GM18867 (cell line): ENCODE data around the gene ZFYVE28.
"Not testable (repeated sequence)": the region's sequence is repeated elsewhere in the genome, so short reads cannot be mapped to it uniquely, and the experiment has no call there.

Experiments
- ATAC-seq: cut with Tn5 transposase; IDR thresholded peaks from one replicate; pipeline ENCODE4 v1.9.1; 2021; ENCODE audit warnings: mild to moderate bottlenecking, moderate library complexity; ENCODE audit not compliant: unreplicated experiment

ZFYVE28 gene

GRCh38 chr4:2446656-2447564 is 28.5 kb upstream of the ZFYVE28 start:
- no peak for ATAC-seq

GRCh38 chr4:2445571-2445970 is 27.1 kb upstream of the ZFYVE28 start:
- ATAC-seq, result no peak

- ATAC-seq, result no peak
These were observed 26.7 kb upstream of the ZFYVE28 start for GRCh38 chr4:2445130-2445529.

- ATAC-seq, result no peak
These were observed 25.7 kb upstream of the ZFYVE28 start for GRCh38 chr4:2443956-2444740.

- no peak for ATAC-seq
These were observed 24.8 kb upstream of the ZFYVE28 start for GRCh38 chr4:2443061-2443730.

- ATAC-seq, result no peak
These were observed 23.9 kb upstream of the ZFYVE28 start for GRCh38 chr4:2442175-2442993.

GRCh38 chr4:2441393-2442174 is 23.1 kb upstream of the ZFYVE28 start:
- ATAC-seq, result peak; percentile 67

GRCh38 chr4:2438822-2439718 is 20.6 kb upstream of the ZFYVE28 start:
- ATAC-seq, result no peak

- ATAC-seq, result no peak
These were observed 19.2 kb upstream of the ZFYVE28 start for GRCh38 chr4:2437475-2438215.

- ATAC-seq, result no peak
These were observed 18.5 kb upstream of the ZFYVE28 start for GRCh38 chr4:2436761-2437474.

GRCh38 chr4:2436301-2436700 is 17.9 kb upstream of the ZFYVE28 start:
- ATAC-seq, result no peak

GRCh38 chr4:2434420-2434819 is 16.0 kb upstream of the ZFYVE28 start:
- no peak for ATAC-seq

- ATAC-seq, result no peak
These were observed 15.3 kb upstream of the ZFYVE28 start for GRCh38 chr4:2433609-2434350.

- ATAC-seq, result no peak
These were observed 14.6 kb upstream of the ZFYVE28 start for GRCh38 chr4:2432991-2433530.

- no peak for ATAC-seq
These were observed 13.6 kb upstream of the ZFYVE28 start for GRCh38 chr4:2432004-2432403.

GRCh38 chr4:2429945-2430757 is 11.7 kb upstream of the ZFYVE28 start:
- not testable (repeated sequence) for ATAC-seq
